Large intestine (tissue), 3 donors: ENCODE results near the gene TDRKH. TPM values are rescaled to one million over a fixed set of nuclear protein-coding genes. Genes with fewer than 3 reads are reported as not detected.
A peak's percentile ranks its signal among the peaks of the same experiment; 100 is the strongest.

Experiments used
- DNase-seq, 2 donors: peaks; one replicate each; pipeline versions ENCODE4 v3.0.0 to v3.0.0-alpha.2; 2013
- H3K27ac ChIP-seq: one replicate; pipeline ENCODE4 v1.5.1; 2013; ENCODE audit warnings: low read length
- H3K27me3 ChIP-seq: 2 replicates; pipeline ENCODE4 v1.6.1; 2013; ENCODE audit warnings: low read length; ENCODE audit not compliant: control insufficient read depth, insufficient read depth
- H3K36me3 ChIP-seq: 2 replicates; pipeline ENCODE4 v1.6.1; 2013; ENCODE audit warnings: low read length; ENCODE audit not compliant: control insufficient read depth, insufficient read depth
- H3K4me1 ChIP-seq: one replicate; pipeline ENCODE4 v1.6.1; 2013; ENCODE audit warnings: low read length; ENCODE audit not compliant: control insufficient read depth, insufficient read depth
- H3K4me3 ChIP-seq: one replicate; pipeline ENCODE4 v1.5.1; 2013; ENCODE audit warnings: low read length
- H3K9me3 ChIP-seq: one replicate; pipeline ENCODE4 v1.6.1; 2013; ENCODE audit warnings: mild to moderate bottlenecking, low read depth, low read length, moderate library complexity; ENCODE audit not compliant: control insufficient read depth
- WGBS: methylation state at CpG from one replicate; pipeline ENCODE4 v1.1.5; 2013; ENCODE audit warnings: low lambda C conversion rate; ENCODE audit not compliant: insufficient coverage; 5-methylcytosine and 5-hydroxymethylcytosine counted together
- polyA plus RNA-seq: library from polyadenylated mRNA; unstranded; fragments of 120-200 nt; gene quantifications from one replicate; pipeline ENCODE4 v1.2.1, GENCODE V29; 2013

The TDRKH gene
- polyA plus RNA-seq, 1 donor: 4.2 TPM

DNA sequence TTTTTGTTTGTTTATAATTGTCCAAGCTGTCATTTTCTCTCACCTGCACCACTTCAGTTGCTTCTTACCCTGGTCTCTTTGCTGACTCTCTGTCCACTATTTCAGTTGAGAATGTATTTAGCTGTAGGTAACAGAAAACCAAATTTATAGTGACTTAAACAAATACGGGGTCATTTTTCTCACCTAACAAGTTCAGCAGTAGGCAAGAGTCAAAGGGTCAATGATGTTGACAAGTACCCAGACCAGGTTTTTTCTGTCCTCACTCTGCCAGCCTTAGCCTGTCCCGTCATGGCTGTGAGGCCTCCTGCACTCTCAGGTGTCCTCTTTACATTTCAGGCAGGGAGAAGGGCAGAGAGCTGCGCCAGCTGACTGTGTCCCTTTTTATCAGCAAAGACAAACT lies 57.2 kb downstream of the TDRKH start:
- Histone ChIP-seq H3K9me3 (peaks cover 4% of the 10 kb centered on the region), H3K4me3 (no peak overlapping the region), H3K36me3 (no peaks in the 10 kb centered on the region), H3K27ac (no peak overlapping the region), H3K27me3 (no peaks in the 10 kb centered on the region), H3K4me1 (peaks cover 17% of the 10 kb centered on the region)
- 80% methylated on average over 1 of the region's 3 CpGs for WGBS
- no peak for DNase-seq

DNA sequence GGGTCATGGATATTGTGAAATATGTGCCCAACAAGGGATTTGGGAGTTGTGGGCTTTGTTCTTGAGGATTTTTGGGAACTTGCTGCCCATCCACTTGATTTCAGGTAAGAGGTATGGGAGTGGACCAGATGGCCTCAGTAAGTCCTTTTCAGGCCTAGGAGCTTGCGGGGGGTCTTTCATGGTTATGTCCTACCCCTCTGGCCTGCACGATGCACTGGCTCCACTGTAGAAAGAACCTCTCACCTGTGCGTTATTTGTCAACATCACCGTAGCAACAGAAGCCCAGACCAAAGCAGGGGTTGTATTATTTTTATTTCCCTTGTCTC lies 60.4 kb downstream of the TDRKH start:
- Histone ChIP-seq H3K27me3 (no peaks in the 10 kb centered on the region), H3K4me1 (peaks cover 27% of the 10 kb centered on the region), H3K36me3 (no peaks in the 10 kb centered on the region), H3K9me3 (no peaks in the 10 kb centered on the region), H3K27ac (no peak overlapping the region), H3K4me3 (no peak overlapping the region)
- WGBS: no CpG with 5 or more reads among the region's 4 CpGs
- no peak for DNase-seq

DNA sequence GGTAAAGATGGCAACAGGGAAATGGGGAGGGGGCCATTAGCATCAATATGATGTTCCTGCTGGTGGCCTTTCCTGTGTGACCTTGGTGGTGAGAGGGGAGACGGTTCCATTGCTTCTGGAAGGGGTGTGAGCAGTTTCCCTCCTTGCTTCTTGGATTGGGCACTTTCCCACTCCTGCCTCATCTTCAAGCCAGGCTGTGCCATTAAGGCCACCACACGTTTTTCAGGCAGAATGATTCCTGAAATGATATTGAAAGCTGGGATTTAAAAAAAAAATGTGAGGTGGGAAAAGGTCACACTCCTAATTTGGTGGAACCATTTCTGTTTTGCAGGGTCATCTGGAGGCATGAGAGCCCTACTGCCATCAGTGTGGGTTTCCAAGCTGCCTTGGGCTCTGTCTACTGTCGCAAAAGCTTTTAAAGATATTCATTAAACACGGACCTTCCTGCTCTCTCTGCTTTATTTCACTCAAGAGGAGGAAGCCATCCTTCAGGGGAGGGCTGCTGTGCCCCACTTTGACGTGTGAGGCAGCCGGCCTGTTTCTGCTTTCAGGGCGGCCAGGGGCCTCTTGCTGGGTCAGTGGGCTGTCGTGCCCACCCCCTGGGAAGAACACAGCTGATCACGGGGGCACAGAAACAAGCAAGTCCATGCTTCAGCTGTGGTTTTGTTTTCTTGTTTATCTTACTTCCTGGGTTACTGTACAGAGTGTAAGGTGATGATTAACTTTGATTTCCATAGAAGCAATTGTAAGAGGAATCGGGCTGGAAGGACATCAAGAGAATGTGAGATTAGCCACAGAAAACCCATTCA lies 60.9 kb downstream of the TDRKH start:
- H3K27me3 ChIP-seq: no peaks in the 10 kb centered on the region
- no peaks in the 10 kb centered on the region for H3K9me3 ChIP-seq
- peak in 1 of 2 donors; percentile 45 for DNase-seq
- peak overlapping the region; percentile 51 for H3K27ac ChIP-seq
- H3K4me1 ChIP-seq: peaks cover 25% of the 10 kb centered on the region
- no peaks in the 10 kb centered on the region for H3K36me3 ChIP-seq
- H3K4me3 ChIP-seq: no peak overlapping the region
- WGBS: 50% methylated on average over 1 of the region's 10 CpGs

DNA sequence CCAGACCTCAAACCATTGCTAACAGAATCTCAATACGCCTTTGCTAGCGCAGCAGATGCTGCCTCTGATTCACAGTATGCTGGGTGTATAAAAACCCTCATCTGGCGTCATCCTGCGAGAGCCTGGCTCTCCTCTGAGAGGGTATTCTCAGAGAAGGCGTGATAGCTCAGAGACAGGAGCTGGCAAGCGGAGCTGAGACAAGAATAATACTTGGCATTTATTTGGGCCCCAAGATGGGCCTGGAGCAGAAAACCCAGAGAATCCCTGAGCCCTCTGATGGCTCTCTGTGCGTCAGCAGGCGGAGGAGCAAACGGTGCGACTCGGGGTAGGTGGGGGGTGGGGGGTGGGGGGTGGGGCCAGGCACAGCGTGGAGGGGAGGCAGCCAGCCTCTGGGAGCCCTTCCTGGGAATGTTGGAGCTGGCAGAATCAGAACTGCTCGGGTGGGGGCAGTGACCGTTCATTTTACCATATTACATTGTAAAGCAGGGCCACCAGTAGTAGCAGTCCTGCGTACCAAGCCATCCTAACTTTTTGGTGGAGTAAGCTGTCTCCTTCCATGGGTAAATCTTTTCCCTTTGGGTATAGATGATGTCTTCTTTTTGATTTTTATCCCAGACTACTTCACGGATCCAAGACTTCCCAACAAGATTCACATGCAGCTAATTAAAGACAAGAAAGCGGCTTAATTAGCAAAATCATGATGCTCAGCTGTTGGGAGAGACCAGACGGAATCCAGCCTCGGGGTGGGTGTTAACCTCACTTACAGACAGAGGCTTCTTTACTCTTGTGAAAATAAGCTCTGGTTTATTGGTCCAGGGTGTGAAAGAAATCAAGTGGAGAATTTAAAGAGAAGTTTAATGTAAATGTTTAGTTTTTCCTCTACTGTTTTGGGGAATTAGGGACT lies 61.9 kb downstream of the TDRKH start:
- Histone ChIP-seq H3K4me3 (no peak overlapping the region), H3K27ac (no peak overlapping the region), H3K9me3 (no peaks in the 10 kb centered on the region), H3K36me3 (no peaks in the 10 kb centered on the region), H3K27me3 (no peaks in the 10 kb centered on the region), H3K4me1 (peaks cover 25% of the 10 kb centered on the region)
- 43% methylated on average over 1 of the region's 19 CpGs for WGBS
- peak in 1 of 2 donors; percentile 20 for DNase-seq

DNA sequence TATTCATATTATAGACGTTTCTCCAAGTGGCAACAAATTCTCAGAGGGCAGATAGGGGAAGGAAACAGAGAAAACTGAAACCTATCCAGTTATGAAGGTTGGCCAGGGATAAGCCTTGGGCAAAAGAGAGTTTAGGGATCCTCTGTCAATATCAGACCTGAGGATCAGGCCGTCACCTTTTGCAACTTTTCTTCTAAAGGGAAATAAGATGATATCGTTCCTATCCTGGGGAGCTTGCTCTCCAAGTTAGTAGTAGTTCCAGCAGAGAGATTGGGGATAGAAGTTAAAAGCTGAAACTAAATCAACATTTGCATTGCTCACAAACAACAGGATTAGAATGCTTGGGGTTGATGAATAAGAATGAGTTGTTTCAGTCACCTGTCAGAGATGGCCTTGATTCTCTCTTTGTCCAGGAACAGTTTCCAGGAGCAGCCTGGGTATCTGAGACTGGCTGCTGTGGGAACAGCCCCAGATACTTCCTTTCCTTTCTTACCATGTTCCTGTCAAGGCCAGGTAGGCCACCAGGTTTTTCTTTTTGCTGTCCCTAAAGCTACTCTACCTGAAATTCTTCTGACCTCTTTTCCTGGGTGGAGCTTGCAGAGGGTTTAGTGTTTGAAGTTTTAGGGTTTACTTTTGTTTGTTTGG lies 66.5 kb downstream of the TDRKH start:
- no peaks in the 10 kb centered on the region for H3K9me3 ChIP-seq
- no peak for DNase-seq
- no peak overlapping the region for H3K4me3 ChIP-seq
- peaks cover 28% of the 10 kb centered on the region for H3K4me1 ChIP-seq
- no peaks in the 10 kb centered on the region for H3K27me3 ChIP-seq
- 52% methylated on average over 2 of the region's 3 CpGs for WGBS
- H3K36me3 ChIP-seq: no peaks in the 10 kb centered on the region
- no peak overlapping the region for H3K27ac ChIP-seq

Other genes starting within 250 kb of the TDRKH start
- 20.0 TPM for gene SNX27, start 178.4 kb downstream of the TDRKH start, polyA plus RNA-seq
- gene CELF3, start 73.7 kb downstream of the TDRKH start, polyA plus RNA-seq: 57.1 TPM
- 13.5 TPM for gene RIIAD1, start 69.0 kb downstream of the TDRKH start, polyA plus RNA-seq
- 58.3 TPM for gene MRPL9, start 27.0 kb downstream of the TDRKH start, polyA plus RNA-seq
- 0.81 TPM for gene LINGO4, start 14.9 kb upstream of the TDRKH start, polyA plus RNA-seq
- gene RORC, start 41.3 kb upstream of the TDRKH start, polyA plus RNA-seq: 8.7 TPM
- 0.78 TPM for gene C2CD4D, start 49.3 kb upstream of the TDRKH start, polyA plus RNA-seq
- gene THEM5, start 63.2 kb upstream of the TDRKH start, polyA plus RNA-seq: 0.45 TPM
- gene THEM4, start 119.0 kb upstream of the TDRKH start, polyA plus RNA-seq: 40.7 TPM
- 877 TPM for gene S100A10, start 203.4 kb upstream of the TDRKH start, polyA plus RNA-seq
- 314 TPM for gene S100A11, start 246.5 kb upstream of the TDRKH start, polyA plus RNA-seq